Urinary bladder (tissue), 4 donors: ENCODE data around the gene MLYCD. TPM values are rescaled to one million over a fixed set of nuclear protein-coding genes. Genes with fewer than 3 reads are reported as not detected.

Experiments used
- DNase-seq: peaks from one replicate; pipeline ENCODE4 v3.0.0-alpha.2; 2015; ENCODE audit errors: extremely low spot score
- H3K27ac ChIP-seq: one replicate; pipeline ENCODE4 v1.5.1; 2013; ENCODE audit warnings: low read depth, mild to moderate bottlenecking, moderate library complexity
- H3K36me3 ChIP-seq: one replicate; pipeline ENCODE4 v1.6.1; 2013; ENCODE audit warnings: mild to moderate bottlenecking, moderate library complexity; ENCODE audit not compliant: insufficient read depth
- H3K4me1 ChIP-seq: one replicate; pipeline ENCODE4 v1.6.1; 2013; ENCODE audit warnings: mild to moderate bottlenecking, moderate library complexity; ENCODE audit not compliant: insufficient read depth
- H3K4me3 ChIP-seq: one replicate; pipeline ENCODE4 v1.5.1; 2013; ENCODE audit warnings: low read depth, low read length
- WGBS: extraction: QIAGEN DNeasy Blood & Tissue Kit; methylation state at CpG from one replicate; pipeline ENCODE4 v1.1.7; 2013; 5-methylcytosine and 5-hydroxymethylcytosine counted together
- polyA plus RNA-seq: library from polyadenylated mRNA; stranded (reverse); fragments of 200-250 nt; gene quantifications from one replicate; pipeline ENCODE4 v1.2.3, GENCODE V29; 2013
- total RNA-seq: library from RNA; depleted of rRNA; stranded (reverse); fragments of >200 nt; gene quantifications from one replicate; pipeline ENCODE4 v1.2.3, GENCODE V29; 2014
- donor health status: healthy with polysubstance abuse.
- donor health status: healthy.

The MLYCD gene
- total and polyA plus RNA-seq, 2 donors = 3.8 to 4.6 TPM

GRCh38 chr16:83924686-83925085, 25.8 kb downstream of the MLYCD start:
- Histone ChIP-seq H3K36me3 (no peaks in the 10 kb centered on the region), H3K4me3 (no peak overlapping the region), H3K4me1 (no peaks in the 10 kb centered on the region), H3K27ac (no peak overlapping the region)
- no peak for DNase-seq
- 86% methylated on average over 13 of the region's 13 CpGs for WGBS

- no peak overlapping the region for H3K4me3 ChIP-seq
- no peaks in the 10 kb centered on the region for H3K4me1 ChIP-seq
- no peak for DNase-seq
- H3K27ac ChIP-seq = no peak overlapping the region
- no peaks in the 10 kb centered on the region for H3K36me3 ChIP-seq
- WGBS = 88% methylated on average over 12 of the region's 12 CpGs
Observed at GRCh38 chr16:83925095-83925905, 26.4 kb downstream of the MLYCD start.

- Histone ChIP-seq H3K4me3 (no peak overlapping the region), H3K4me1 (no peaks in the 10 kb centered on the region), H3K36me3 (no peaks in the 10 kb centered on the region), H3K27ac (no peak overlapping the region)
- WGBS = 56% methylated on average over 27 of the region's 27 CpGs
- no peak for DNase-seq
Observed at GRCh38 chr16:83925957-83926725, 27.2 kb downstream of the MLYCD start.

GRCh38 chr16:83926726-83927397, 27.9 kb downstream of the MLYCD start:
- peak; percentile 45 for DNase-seq
- 20% methylated on average over 35 of the region's 35 CpGs for WGBS

GRCh38 chr16:83928341-83929055, 29.6 kb downstream of the MLYCD start:
- no peaks in the 10 kb centered on the region for H3K4me1 ChIP-seq
- H3K4me3 ChIP-seq = no peak overlapping the region
- DNase-seq = no peak
- no peak overlapping the region for H3K27ac ChIP-seq
- no peaks in the 10 kb centered on the region for H3K36me3 ChIP-seq
- WGBS = 84% methylated on average over 16 of the region's 16 CpGs

More at GRCh38 chr16:83926726-83927397, 27.9 kb downstream of the MLYCD start:
- Histone ChIP-seq H3K4me1 (no peaks in the 10 kb centered on the region), H3K27ac (no peak overlapping the region), H3K4me3 (no peak overlapping the region), H3K36me3 (no peaks in the 10 kb centered on the region)

GRCh38 chr16:83929811-83930555, 31.1 kb downstream of the MLYCD start:
- no peak overlapping the region for H3K27ac ChIP-seq
- no peaks in the 10 kb centered on the region for H3K4me1 ChIP-seq
- H3K36me3 ChIP-seq = no peaks in the 10 kb centered on the region
- no peak overlapping the region for H3K4me3 ChIP-seq
- no peak for DNase-seq
- whole genome bisulfite sequencing = 75% methylated on average over 17 of the region's 17 CpGs

GRCh38 chr16:83930730-83931500, 32.0 kb downstream of the MLYCD start:
- WGBS = 88% methylated on average over 22 of the region's 22 CpGs
- Histone ChIP-seq H3K27ac (no peak overlapping the region), H3K4me1 (no peaks in the 10 kb centered on the region), H3K4me3 (no peak overlapping the region), H3K36me3 (no peaks in the 10 kb centered on the region)
- DNase-seq = no peak

- Histone ChIP-seq H3K4me3 (no peak overlapping the region), H3K36me3 (no peaks in the 10 kb centered on the region), H3K27ac (no peak overlapping the region), H3K4me1 (no peaks in the 10 kb centered on the region)
- no peak for DNase-seq
- WGBS = 88% methylated on average over 17 of the region's 17 CpGs
Observed at GRCh38 chr16:83931556-83931955, 32.6 kb downstream of the MLYCD start.

- no peaks in the 10 kb centered on the region for H3K4me1 ChIP-seq
- 92% methylated on average over 11 of the region's 11 CpGs for WGBS
- DNase-seq = no peak
- H3K36me3 ChIP-seq = no peaks in the 10 kb centered on the region
- H3K27ac ChIP-seq = no peak overlapping the region
- no peak overlapping the region for H3K4me3 ChIP-seq
Observed at GRCh38 chr16:83932304-83932703, 33.4 kb downstream of the MLYCD start.

- no peaks in the 10 kb centered on the region for H3K4me1 ChIP-seq
- no peak overlapping the region for H3K27ac ChIP-seq
- no peaks in the 10 kb centered on the region for H3K36me3 ChIP-seq
- H3K4me3 ChIP-seq = no peak overlapping the region
- 80% methylated on average over 25 of the region's 25 CpGs for WGBS
- no peak for DNase-seq
Observed at GRCh38 chr16:83932955-83933673, 34.2 kb downstream of the MLYCD start.

GRCh38 chr16:83933885-83934683, 35.2 kb downstream of the MLYCD start:
- Histone ChIP-seq H3K4me1 (no peaks in the 10 kb centered on the region), H3K4me3 (no peak overlapping the region), H3K27ac (no peak overlapping the region), H3K36me3 (no peaks in the 10 kb centered on the region)
- DNase-seq = no peak
- 74% methylated on average over 28 of the region's 28 CpGs for WGBS
